ENCODE results near the gene ZNF195. TPM values are rescaled to one million over a fixed set of nuclear protein-coding genes. Genes with fewer than 3 reads are reported as not detected.
"Not testable (repeated sequence)": the region's sequence is repeated elsewhere in the genome, so short reads cannot be mapped to it uniquely, and the experiment has no call there.

ZNF195 gene
- total RNA-seq, 1 experiment from 2014 or later: 42.5 TPM

DNA sequence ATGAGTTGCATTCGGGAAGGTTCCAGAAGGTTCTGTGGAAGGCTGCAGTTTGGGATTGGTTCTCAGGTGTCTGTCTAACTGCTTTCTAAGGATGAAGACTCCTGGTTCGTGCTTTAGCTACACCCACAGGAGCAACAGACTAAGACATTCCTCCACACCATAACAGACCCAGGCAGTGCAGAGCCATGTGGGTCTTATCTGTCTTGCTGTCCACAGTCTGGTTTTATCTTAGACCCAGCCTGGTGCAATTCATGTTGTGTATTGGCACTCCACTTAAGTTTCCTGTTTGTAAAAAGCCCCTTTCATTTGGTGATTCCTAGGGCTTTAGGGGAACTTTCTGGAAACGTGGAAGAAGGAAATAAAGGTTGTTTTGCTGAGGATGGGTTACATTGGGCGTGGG is 22.1 kb upstream of the ZNF195 start:
- H3K4me1 Mint-ChIP-seq (ENCODE audit: insufficient read depth, unreplicated experiment); H3K9me3 Mint-ChIP-seq (ENCODE audit: unreplicated experiment); CTCF ChIA-PET; H3K36me3 Mint-ChIP-seq (ENCODE audit: insufficient read depth, unreplicated experiment); DNase-seq (ENCODE audit: unreplicated experiment); BruUV-seq (replicated peaks); H3K27me3 Mint-ChIP-seq (ENCODE audit: insufficient read depth, unreplicated experiment); H3K4me3 Mint-ChIP-seq (ENCODE audit: unreplicated experiment); H3K27ac Mint-ChIP-seq (ENCODE audit: low read depth, unreplicated experiment): not testable (repeated sequence)
- POLR2A ChIA-PET: interaction anchor here (0.7 kb wide), 1 partner anchor 916 kb away, joined by 3 read pairs; no protein-coding TSS in a partner anchor
- intact Hi-C loops (cut with micrococcal nuclease): loop anchor here (10.0 kb wide), 1 partner anchor 186 kb away; the partner anchor contains the start of gene MRGPRG

- H3K27ac Mint-ChIP-seq (ENCODE audit: low read depth, unreplicated experiment); BruUV-seq (replicated peaks); DNase-seq (ENCODE audit: unreplicated experiment); H3K4me3 Mint-ChIP-seq (ENCODE audit: unreplicated experiment); CTCF ChIA-PET; H3K4me1 Mint-ChIP-seq (ENCODE audit: insufficient read depth, unreplicated experiment); intact Hi-C loops (cut with micrococcal nuclease); H3K36me3 Mint-ChIP-seq (ENCODE audit: insufficient read depth, unreplicated experiment); H3K9me3 Mint-ChIP-seq (ENCODE audit: unreplicated experiment): not testable (repeated sequence)
- POLR2A ChIA-PET: interaction anchor here (0.6 kb wide), 1 partner anchor 260 kb away, joined by 7 read pairs; no protein-coding TSS in a partner anchor
- peaks cover 26% of the 10 kb centered on the region for H3K27me3 Mint-ChIP-seq (ENCODE audit: insufficient read depth, unreplicated experiment)
Observed at GRCh38 chr11:3398509-3398908, 19.6 kb upstream of the ZNF195 start.

- H3K36me3 Mint-ChIP-seq (ENCODE audit: insufficient read depth, unreplicated experiment); H3K9me3 Mint-ChIP-seq (ENCODE audit: unreplicated experiment); intact Hi-C loops (cut with micrococcal nuclease); H3K4me3 Mint-ChIP-seq (ENCODE audit: unreplicated experiment); DNase-seq (ENCODE audit: unreplicated experiment); H3K27ac Mint-ChIP-seq (ENCODE audit: low read depth, unreplicated experiment); H3K4me1 Mint-ChIP-seq (ENCODE audit: insufficient read depth, unreplicated experiment); BruUV-seq (replicated peaks); CTCF ChIA-PET: not testable (repeated sequence)
- POLR2A ChIA-PET: interaction anchor here (0.6 kb wide), 1 partner anchor 260 kb away, joined by 7 read pairs; no protein-coding TSS in a partner anchor
- H3K27me3 Mint-ChIP-seq (ENCODE audit: insufficient read depth, unreplicated experiment): peaks cover 30% of the 10 kb centered on the region
Observed at GRCh38 chr11:3398106-3398505, 19.2 kb upstream of the ZNF195 start.

DNA sequence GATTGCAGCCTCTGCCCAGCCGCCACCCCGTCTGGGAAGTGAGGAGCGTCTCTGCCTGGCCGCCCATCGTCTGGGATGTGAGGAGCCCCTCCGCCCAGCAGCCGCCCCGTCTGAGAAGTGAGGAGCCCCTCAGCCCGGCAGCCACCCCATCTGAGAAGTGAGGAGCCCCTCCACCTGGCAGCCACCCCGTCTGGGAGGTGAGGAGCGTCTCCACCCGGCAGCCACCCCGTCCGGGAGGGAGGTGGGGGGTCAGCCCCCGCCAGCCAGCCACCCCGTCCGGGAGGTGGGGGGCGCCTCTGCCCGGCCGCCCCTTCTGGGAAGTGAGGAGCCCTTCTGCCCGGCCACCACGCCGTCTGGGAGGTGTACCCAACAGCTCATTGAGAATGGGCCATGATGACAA is 18.3 kb upstream of the ZNF195 start:
- H3K4me3 Mint-ChIP-seq (ENCODE audit: unreplicated experiment); CTCF ChIA-PET; intact Hi-C loops (cut with micrococcal nuclease); H3K9me3 Mint-ChIP-seq (ENCODE audit: unreplicated experiment); DNase-seq (ENCODE audit: unreplicated experiment); H3K36me3 Mint-ChIP-seq (ENCODE audit: insufficient read depth, unreplicated experiment); H3K27ac Mint-ChIP-seq (ENCODE audit: low read depth, unreplicated experiment); BruUV-seq (replicated peaks); H3K4me1 Mint-ChIP-seq (ENCODE audit: insufficient read depth, unreplicated experiment): not testable (repeated sequence)
- peaks cover 39% of the 10 kb centered on the region for H3K27me3 Mint-ChIP-seq (ENCODE audit: insufficient read depth, unreplicated experiment)
- POLR2A ChIA-PET: interaction anchor here (0.6 kb wide), 1 partner anchor 14 kb away, joined by 3 read pairs; no protein-coding TSS in a partner anchor

- BruUV-seq (replicated peaks); POLR2A ChIA-PET; H3K36me3 Mint-ChIP-seq (ENCODE audit: insufficient read depth, unreplicated experiment); H3K9me3 Mint-ChIP-seq (ENCODE audit: unreplicated experiment); H3K27ac Mint-ChIP-seq (ENCODE audit: low read depth, unreplicated experiment); H3K4me3 Mint-ChIP-seq (ENCODE audit: unreplicated experiment); intact Hi-C loops (cut with micrococcal nuclease); DNase-seq (ENCODE audit: unreplicated experiment); H3K4me1 Mint-ChIP-seq (ENCODE audit: insufficient read depth, unreplicated experiment): not testable (repeated sequence)
- CTCF ChIA-PET: interaction anchor here (0.7 to 1.3 kb wide), 2 partner anchors 14 to 282 kb away, joined by 3 to 4 read pairs; no protein-coding TSS in a partner anchor
- H3K27me3 Mint-ChIP-seq (ENCODE audit: insufficient read depth, unreplicated experiment): peaks cover 56% of the 10 kb centered on the region
Observed at GRCh38 chr11:3395468-3395867, 16.5 kb upstream of the ZNF195 start.

DNA sequence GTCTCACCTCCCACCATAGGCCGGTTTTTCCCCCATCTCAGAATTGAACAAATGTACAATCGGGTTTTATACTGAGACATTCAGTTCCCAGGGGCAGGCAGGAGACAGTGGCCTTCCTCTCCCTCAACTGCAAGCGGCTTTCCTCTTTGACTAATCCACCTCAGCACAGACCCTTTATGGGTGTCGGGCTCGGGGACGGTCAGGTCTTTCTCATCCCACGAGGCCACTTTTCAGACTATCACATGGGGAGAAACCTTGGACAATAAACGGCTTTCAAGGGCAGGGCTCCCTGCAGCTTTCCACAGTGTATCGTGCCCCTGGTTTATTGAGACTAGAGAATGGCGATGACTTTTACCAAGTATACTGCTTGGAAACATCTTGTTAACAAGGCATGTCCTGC is 16.0 kb upstream of the ZNF195 start:
- H3K4me3 Mint-ChIP-seq (ENCODE audit: unreplicated experiment); H3K9me3 Mint-ChIP-seq (ENCODE audit: unreplicated experiment); CTCF ChIA-PET; intact Hi-C loops (cut with micrococcal nuclease); BruUV-seq (replicated peaks); POLR2A ChIA-PET; H3K27ac Mint-ChIP-seq (ENCODE audit: low read depth, unreplicated experiment); H3K4me1 Mint-ChIP-seq (ENCODE audit: insufficient read depth, unreplicated experiment); DNase-seq (ENCODE audit: unreplicated experiment); H3K36me3 Mint-ChIP-seq (ENCODE audit: insufficient read depth, unreplicated experiment): not testable (repeated sequence)
- H3K27me3 Mint-ChIP-seq (ENCODE audit: insufficient read depth, unreplicated experiment): peaks cover 57% of the 10 kb centered on the region

GRCh38 chr11:3393450-3393849 is 14.5 kb upstream of the ZNF195 start:
- BruUV-seq (replicated peaks); H3K4me1 Mint-ChIP-seq (ENCODE audit: insufficient read depth, unreplicated experiment); CTCF ChIA-PET: not testable (repeated sequence)

More at GRCh38 chr11:3393450-3393849, 14.5 kb upstream of the ZNF195 start:
- peaks cover 57% of the 10 kb centered on the region for H3K27me3 Mint-ChIP-seq (ENCODE audit: insufficient read depth, unreplicated experiment)
- H3K27ac Mint-ChIP-seq (ENCODE audit: low read depth, unreplicated experiment); DNase-seq (ENCODE audit: unreplicated experiment); H3K4me3 Mint-ChIP-seq (ENCODE audit: unreplicated experiment); H3K9me3 Mint-ChIP-seq (ENCODE audit: unreplicated experiment); POLR2A ChIA-PET; H3K36me3 Mint-ChIP-seq (ENCODE audit: insufficient read depth, unreplicated experiment); intact Hi-C loops (cut with micrococcal nuclease): not testable (repeated sequence)

All from MCF 10A (cell line).